OCI-LY7 (cell line): ENCODE results near the gene BRSK2.

Source experiments
- EZH2phosphoT487 ChIP-seq: fragments of 200-600 bp; sonication (generic); IDR thresholded peaks from 2 replicates; pipeline ENCODE4 v1.6.1; 2018; ENCODE audit warnings: low read depth, borderline replicate concordance, mild to moderate bottlenecking, mixed run types, antibody characterized with exemption, low read length, moderate library complexity, mixed read lengths
- TF ChIP-seq, protein P1 (sequence below): fragments of 200-600 bp; sonication (generic); conservative IDR thresholded peaks from 2 replicates; pipeline ENCODE4 v1.5.1; 2014; ENCODE audit warnings: mild to moderate bottlenecking, antibody characterized with exemption, low read length, moderate library complexity, mixed read lengths

DNA sequence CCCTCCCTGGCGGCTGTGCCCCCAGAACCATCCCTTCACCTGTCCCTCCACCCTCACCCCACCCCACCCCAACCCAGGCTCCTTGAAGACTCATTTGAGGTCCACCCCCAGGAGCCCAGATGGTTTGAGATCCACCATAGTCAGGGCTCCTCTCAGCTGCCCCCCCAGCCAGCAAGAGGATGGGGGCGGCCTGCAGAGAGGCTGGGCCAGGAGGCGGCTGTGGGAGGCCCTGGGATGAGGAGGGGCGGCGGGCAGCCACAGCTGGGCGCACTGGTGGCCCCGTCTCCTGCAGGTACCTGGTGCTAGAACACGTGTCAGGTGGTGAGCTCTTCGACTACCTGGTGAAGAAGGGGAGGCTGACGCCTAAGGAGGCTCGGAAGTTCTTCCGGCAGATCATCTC lies 50.8 kb downstream of the BRSK2 start:
- TF ChIP-seq, protein P1, sequence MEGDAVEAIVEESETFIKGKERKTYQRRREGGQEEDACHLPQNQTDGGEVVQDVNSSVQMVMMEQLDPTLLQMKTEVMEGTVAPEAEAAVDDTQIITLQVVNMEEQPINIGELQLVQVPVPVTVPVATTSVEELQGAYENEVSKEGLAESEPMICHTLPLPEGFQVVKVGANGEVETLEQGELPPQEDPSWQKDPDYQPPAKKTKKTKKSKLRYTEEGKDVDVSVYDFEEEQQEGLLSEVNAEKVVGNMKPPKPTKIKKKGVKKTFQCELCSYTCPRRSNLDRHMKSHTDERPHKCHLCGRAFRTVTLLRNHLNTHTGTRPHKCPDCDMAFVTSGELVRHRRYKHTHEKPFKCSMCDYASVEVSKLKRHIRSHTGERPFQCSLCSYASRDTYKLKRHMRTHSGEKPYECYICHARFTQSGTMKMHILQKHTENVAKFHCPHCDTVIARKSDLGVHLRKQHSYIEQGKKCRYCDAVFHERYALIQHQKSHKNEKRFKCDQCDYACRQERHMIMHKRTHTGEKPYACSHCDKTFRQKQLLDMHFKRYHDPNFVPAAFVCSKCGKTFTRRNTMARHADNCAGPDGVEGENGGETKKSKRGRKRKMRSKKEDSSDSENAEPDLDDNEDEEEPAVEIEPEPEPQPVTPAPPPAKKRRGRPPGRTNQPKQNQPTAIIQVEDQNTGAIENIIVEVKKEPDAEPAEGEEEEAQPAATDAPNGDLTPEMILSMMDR: no peak
- TF ChIP-seq EZH2phosphoT487: no peak
